HG03571 (cell line): ENCODE data around the gene ATRIP.

Experiments used
- ATAC-seq: cut with Tn5 transposase; IDR thresholded peaks from one replicate; pipeline ENCODE4 v1.9.1; 2021; ENCODE audit not compliant: unreplicated experiment

The ATRIP gene

GRCh38 chr3:48409291-48410201, 37.0 kb upstream of the ATRIP start:
- ATAC-seq: no peak

GRCh38 chr3:48410205-48411040, 36.1 kb upstream of the ATRIP start:
- ATAC-seq: no peak

- no peak for ATAC-seq
These were observed 35.4 kb upstream of the ATRIP start for GRCh38 chr3:48411041-48411588.

GRCh38 chr3:48411606-48412374, 34.7 kb upstream of the ATRIP start:
- no peak for ATAC-seq

- no peak for ATAC-seq
These were observed 34.0 kb upstream of the ATRIP start for GRCh38 chr3:48412375-48413001.

GRCh38 chr3:48413086-48413485, 33.5 kb upstream of the ATRIP start:
- ATAC-seq: no peak

GRCh38 chr3:48413611-48414010, 32.9 kb upstream of the ATRIP start:
- no peak for ATAC-seq

- no peak for ATAC-seq
These were observed 31.9 kb upstream of the ATRIP start for GRCh38 chr3:48414376-48415250.

GRCh38 chr3:48415251-48415953, 31.1 kb upstream of the ATRIP start:
- no peak for ATAC-seq

- ATAC-seq: no peak
These were observed 30.4 kb upstream of the ATRIP start for GRCh38 chr3:48416091-48416505.

GRCh38 chr3:48416546-48416945, 30.0 kb upstream of the ATRIP start:
- ATAC-seq: no peak

- no peak for ATAC-seq
These were observed 28.9 kb upstream of the ATRIP start for GRCh38 chr3:48417529-48418108.

- ATAC-seq: no peak
These were observed 28.4 kb upstream of the ATRIP start for GRCh38 chr3:48418140-48418539.

- ATAC-seq: no peak
These were observed 27.9 kb upstream of the ATRIP start for GRCh38 chr3:48418651-48419050.

GRCh38 chr3:48419149-48419548, 27.4 kb upstream of the ATRIP start:
- ATAC-seq: no peak

- ATAC-seq: no peak
These were observed 26.9 kb upstream of the ATRIP start for GRCh38 chr3:48419597-48419996.

GRCh38 chr3:48420561-48420960, 26.0 kb upstream of the ATRIP start:
- no peak for ATAC-seq

- no peak for ATAC-seq
These were observed 24.3 kb upstream of the ATRIP start for GRCh38 chr3:48422272-48422671.
